ENCODE measurements around the gene INTS1.
"Not testable (repeated sequence)": the region's sequence is repeated elsewhere in the genome, so short reads cannot be mapped to it uniquely, and the experiment has no call there.

INTS1 gene

DNA sequence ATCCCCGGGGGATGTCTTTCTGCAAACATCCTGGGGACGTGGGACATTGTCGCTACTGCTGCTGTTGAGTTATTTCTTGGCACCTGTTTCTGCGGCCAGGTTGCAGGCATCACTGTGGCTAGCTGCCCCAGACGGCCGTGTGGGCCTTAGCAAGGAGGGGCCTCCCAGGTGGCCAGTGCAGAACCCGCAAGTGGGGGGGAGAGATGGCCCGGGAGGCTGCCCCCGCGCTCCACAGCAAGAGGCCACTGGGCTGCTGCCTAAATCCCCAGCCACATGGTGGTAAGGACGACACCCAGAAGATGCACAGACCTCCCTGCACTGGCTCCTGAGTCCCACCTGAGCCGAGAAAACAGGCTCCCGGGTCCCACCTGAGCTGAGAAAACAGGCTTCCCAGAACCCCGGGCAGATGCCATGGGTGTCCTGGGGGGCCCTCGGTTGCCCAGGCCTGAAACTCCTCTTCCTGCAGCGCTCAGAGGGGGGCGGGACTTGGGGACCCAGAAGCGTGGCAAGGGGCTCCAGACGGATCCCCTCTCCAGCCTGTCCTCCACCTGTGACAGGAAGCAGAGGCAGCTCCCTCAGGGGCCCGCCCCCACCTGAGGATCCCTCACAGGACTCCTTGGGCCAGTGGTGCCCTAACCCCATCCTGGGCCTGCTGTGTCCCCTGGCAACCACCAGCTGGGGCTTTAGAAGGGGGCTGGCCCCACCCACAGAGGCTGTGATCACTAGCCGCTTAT lies 25.4 kb upstream of the INTS1 start:
- no peak for DNase-seq (ENCODE audit: low read depth)

- no peak for DNase-seq (ENCODE audit: low read depth)
These were observed 22.1 kb upstream of the INTS1 start for GRCh38 chr7:1526271-1526754.

GRCh38 chr7:1525409-1525808 lies 21.2 kb upstream of the INTS1 start:
- no peak for DNase-seq (ENCODE audit: low read depth)

DNA sequence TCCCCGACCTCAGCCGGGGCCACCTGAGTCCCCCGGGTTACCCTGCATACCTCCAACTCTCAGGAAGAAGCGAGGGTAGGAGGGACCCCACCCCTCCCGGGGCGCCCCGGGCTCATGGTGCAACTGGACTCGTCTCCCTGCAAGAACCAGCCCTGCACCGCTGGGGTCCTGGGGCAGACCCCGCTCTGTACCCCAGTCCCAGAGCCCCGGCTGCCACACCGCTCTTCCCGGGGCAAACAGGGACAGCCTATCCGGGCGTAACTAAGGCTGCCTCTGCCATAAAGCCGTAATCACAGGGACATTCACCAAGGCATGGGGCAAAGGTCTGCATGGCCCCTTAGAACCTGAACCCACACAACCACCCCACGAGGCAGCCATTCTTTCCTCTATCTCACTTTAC lies 19.7 kb upstream of the INTS1 start:
- no peak for DNase-seq (ENCODE audit: low read depth)

- no peak for DNase-seq (ENCODE audit: low read depth)
These were observed 19.0 kb upstream of the INTS1 start for GRCh38 chr7:1523208-1523607.

DNA sequence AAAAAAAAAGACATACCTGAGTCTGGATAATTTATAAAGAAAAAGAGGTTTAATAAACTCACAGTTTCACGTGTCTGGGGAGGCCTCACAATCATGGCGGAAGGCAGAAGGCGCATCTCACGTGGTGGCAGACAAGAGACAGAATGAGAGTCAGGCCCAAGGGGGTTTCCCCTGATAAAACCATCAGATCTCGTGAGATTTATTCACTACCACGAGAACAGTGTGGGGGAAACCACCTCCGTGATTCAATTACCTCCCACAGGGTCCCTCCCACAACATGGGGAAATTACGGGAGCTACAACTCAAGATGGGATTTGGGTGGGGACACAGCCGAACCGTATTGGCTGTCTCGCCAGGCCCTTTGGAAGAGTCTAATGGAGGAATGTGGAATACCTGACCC lies 17.3 kb upstream of the INTS1 start:
- no peak for DNase-seq (ENCODE audit: low read depth)

DNA sequence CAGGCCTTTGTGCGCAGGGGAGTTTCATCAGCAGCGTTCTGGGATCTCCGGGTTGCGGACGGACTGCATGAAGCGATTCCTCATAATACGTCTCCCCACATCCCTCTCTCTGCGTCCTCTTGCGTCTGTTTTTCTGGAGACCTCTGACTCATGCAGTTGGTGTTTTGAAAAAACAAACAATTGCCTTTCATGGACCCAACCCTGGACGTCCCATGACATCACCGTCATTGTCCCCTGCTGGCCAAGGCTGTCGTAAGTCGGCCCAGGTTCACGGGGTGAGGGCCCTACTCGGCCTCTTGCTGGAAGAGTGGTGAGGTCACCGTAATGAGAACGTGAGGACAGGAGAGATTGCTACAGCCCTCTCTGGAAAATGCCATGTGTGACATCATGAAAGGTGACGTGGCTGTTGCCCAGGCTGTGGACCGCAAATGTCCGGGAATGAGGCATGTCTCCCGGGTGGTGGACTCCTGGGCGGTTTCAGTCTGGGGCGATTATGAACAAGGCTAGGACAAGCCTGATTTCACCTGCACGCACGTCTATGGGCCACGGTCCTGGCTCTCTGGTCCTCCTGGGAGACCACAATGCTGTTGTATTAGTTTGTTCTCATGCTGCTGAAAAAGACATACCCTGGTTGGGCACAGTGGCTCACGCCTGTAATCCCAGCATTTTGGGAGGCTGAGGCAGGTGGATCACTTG lies 16.5 kb upstream of the INTS1 start:
- DNase-seq (ENCODE audit: low read depth), result peak; percentile 94

- DNase-seq (ENCODE audit: low read depth), result not testable (repeated sequence)
These were observed 15.2 kb upstream of the INTS1 start for GRCh38 chr7:1519322-1519922.

DNA sequence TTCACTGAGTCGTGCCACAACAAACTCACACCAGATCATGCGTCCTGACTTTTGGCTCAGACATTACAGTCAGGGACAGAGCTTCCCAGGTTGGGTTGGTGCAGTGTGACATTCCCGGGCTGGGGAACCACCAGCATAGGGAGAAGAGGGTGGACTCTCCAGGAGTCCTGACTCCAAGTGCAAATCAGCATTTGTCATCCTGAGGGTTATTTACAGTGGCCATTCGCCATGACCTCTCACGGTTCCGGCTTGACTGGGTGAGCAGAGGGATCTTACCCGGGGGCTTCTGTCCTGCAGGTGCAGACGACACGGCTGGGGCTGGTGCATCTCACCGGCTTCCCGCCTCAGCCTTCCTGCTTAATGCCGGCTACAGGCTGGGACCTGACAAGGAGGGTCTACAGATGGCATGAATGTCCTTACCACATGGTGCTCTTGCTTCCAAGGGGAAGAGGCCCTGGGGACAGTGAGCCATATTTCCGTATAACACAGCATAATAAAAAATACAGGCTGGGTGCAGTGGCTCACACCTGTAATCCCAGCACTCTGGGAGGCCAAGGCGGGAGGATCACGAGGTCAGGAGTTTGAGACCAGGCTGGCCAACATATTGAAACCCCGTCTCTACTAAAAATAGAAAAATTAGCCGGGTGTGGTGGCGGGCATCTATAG lies 12.5 kb upstream of the INTS1 start:
- no peak for DNase-seq (ENCODE audit: low read depth)

GRCh38 chr7:1515509-1515967 lies 11.3 kb upstream of the INTS1 start:
- not testable (repeated sequence) for DNase-seq (ENCODE audit: low read depth)

DNA sequence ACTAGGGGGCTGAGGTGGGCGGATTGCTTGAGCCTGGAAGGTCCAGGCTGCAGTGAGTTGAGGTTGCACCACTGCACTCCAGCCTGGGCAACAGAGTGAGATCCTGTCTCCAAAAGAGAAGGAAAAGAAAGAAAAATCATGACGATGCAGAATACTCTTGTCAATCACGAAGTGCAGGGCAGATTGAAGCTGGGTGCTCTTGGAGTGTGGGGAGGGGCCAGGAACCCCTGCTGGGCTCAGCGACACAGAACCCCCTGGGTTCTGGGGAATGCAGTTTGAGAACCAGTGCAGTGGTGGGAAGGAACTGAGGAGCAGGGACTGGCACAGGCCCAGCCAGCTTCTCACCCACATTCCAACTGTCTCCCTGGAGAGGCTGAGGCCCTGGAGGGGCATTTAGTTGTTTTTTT lies 10.8 kb upstream of the INTS1 start:
- no peak for DNase-seq (ENCODE audit: low read depth)

DNA sequence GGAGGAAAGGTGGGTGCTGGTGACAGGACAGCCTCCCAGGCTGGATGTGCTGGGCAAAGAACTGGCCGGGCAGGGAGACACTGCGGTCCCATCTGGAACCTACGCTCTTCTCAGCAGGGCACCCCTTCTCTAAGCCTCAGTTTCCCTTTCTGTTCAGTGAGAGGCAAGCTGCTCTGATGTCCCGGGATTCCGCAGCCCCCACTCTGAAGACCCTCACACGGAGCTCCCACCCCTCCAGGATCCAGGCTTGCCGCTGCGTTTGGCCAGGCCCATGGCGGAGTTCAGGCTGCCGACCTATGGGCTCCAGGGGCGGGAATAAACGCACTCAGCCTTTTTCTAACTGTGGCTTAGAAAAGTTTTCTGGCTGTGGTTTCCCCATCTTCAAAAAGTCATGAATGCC lies 10.2 kb upstream of the INTS1 start:
- DNase-seq (ENCODE audit: low read depth), result no peak

DNA sequence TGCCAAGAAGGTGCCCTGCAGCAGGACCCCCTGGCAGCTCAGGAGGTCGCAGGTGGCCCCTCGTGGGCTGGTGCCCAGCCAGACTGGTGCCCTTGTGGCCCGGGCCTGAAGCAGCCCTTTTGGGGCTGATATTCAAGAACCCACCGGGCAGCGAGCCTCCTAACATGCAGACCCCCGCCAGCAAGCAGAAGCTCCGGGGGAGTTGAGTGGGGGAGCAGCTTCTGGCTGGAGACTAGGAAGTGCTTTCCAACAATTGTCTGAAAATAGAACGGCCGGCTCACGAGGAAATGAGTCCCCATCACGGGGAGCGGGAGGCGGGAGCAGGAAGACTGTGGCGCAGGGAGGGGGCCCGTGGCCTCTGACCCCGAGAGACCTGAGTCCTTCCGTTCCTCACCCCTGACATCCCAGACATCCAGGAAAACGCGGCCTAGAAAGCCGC lies 9.5 kb upstream of the INTS1 start:
- DNase-seq (ENCODE audit: low read depth), result no peak

DNA sequence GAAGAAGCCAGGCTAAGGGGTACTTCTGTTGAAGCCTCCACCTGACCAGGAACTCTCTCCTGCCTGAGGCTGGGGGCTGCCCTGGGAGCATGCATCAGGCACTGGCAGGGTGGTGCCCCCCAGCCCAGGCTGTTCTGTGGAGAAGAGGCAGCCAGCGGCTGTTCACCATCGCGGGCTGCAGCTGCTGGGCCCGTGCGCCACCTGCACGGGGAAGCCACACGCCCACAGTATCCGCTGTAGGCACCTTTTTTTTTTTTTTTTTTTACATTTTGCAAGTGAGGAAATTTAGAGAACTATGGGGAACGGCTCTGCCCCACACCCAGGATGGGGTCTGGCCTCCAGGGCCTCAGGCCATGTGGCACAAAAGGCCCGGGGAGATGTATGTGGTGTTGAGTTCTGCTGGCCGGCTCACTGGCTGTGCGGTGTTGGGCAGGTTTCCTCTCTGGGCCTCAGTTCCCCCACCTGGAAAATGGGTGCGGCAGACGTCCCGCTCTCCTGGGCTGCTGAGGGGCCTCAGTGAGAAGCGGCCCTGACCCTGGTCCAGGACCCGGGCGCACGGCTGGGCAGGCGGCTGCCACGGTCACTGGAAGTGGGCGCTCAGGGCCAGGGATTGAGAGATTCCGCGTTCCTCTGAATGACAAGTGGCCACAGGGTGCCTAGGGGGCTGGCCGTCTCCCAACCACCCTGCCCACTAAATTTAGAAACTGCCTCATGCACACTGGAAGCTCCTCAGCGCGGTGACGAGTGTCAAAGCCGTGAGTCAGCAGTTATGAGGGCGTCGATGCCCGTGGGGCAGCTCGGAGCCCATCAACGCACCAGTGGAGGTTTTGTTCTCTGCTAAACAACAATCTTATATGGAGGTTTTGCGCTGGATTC lies 8.8 kb upstream of the INTS1 start:
- no peak for DNase-seq (ENCODE audit: low read depth)

DNA sequence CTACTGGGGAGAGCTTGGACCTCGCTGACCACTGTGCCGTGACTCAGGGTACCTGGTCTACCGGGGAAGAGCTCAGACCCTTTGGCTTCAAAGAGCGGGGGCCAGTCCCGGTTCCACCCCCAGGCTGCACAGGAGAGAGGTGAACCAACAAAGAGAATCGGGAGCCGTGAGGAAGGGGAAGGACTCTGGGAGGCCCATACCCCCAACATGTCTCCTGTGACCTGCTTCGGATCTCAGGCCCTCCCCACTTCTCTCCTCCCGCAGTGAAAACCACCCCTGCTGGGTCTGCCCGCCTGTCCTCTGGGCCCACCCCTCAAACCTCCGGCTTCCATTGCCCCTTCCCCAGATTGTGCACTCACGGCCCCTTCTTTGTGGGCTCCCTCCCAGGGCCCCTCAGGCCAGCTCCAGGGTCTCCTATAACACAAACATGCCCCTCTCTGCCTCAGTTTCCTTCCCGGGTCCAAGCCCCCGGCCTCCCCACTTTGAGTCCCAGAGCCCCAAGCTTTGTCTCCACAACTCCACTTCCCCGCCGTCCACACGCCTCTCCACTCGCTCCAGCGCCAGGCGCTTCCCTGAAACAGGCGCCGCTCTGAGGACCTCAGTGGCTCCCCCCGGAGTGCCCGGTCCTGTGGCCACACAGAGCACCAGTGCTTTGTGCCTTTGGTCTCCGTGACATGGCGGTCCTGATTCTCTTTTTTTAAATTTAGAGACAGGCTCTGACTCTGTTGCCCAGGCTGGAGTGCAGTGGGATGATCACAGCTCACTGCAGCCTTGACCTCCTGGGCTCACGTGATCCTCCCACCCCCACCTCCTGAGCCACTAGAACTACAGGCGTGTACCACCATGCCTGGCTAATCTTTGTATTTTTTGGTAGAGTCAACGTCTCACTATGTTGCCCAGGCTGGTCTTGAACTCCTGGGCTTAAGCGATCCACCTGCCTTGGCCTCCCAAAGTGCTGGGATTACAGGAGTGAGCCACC lies 7.5 kb upstream of the INTS1 start:
- no peak for DNase-seq (ENCODE audit: low read depth)

- no peak for DNase-seq (ENCODE audit: low read depth)
These were observed 6.6 kb upstream of the INTS1 start for GRCh38 chr7:1510780-1511154.

- no peak for DNase-seq (ENCODE audit: low read depth)
These were observed 5.0 kb upstream of the INTS1 start for GRCh38 chr7:1509226-1509625.

- no peak for DNase-seq (ENCODE audit: low read depth)
These were observed 4.1 kb upstream of the INTS1 start for GRCh38 chr7:1508277-1508758.

GRCh38 chr7:1505731-1506550 lies 1.8 kb upstream of the INTS1 start:
- DNase-seq (ENCODE audit: low read depth), result no peak

Data from iris pigment epithelial cell (primary cell).